Sigmoid colon (tissue), 4 donors: ENCODE data around the gene ORMDL3.

ENCODE experiments used
- EP300 ChIP-seq, 4 donors: sonication (generic); formaldehyde crosslinking; IDR thresholded peaks; one replicate each; pipeline ENCODE4 v1.6.1; 2017; ENCODE audit warnings: antibody characterized with exemption in 4 of 4
- POLR2A ChIP-seq, 2 donors: fragments of 450-650 bp; IDR thresholded peaks; one replicate each; pipeline ENCODE4 v1.6.1; 2016; ENCODE audit warnings: antibody characterized with exemption in 2 of 2, mild to moderate bottlenecking in 2 of 2, moderate library complexity in 2 of 2
- TF ChIP-seq, protein P1 (sequence below), 4 experiments: fragments of 450-650 bp in 3 of 4; fragments of 200-600 bp in 1 of 4; IDR thresholded peaks; one replicate each; pipeline ENCODE4 v1.5.1; 2016 to 2019; ENCODE audit warnings: antibody characterized with exemption in 4 of 4, mild to moderate bottlenecking in 3 of 4, moderate library complexity in 2 of 4

DNA sequence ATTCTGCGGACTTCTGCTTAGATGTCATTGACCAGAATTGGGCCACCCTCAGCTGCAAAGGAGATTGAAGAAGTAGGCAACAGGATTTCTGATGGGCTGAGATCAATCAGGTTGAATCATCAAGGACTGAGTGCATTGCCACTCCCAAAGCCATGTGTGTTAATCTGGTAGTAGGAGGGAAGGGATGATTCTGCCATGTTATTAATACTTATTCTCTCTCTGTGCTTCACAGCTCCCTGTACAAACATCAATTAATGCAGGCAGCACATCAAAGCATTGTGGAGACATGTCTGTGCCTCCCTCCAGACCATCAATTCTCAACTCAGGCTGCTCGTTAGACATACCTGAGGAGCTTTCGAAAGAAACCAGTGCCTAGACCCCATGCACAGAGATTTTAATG lies 11.7 kb upstream of the ORMDL3 start:
- TF ChIP-seq, protein P1, sequence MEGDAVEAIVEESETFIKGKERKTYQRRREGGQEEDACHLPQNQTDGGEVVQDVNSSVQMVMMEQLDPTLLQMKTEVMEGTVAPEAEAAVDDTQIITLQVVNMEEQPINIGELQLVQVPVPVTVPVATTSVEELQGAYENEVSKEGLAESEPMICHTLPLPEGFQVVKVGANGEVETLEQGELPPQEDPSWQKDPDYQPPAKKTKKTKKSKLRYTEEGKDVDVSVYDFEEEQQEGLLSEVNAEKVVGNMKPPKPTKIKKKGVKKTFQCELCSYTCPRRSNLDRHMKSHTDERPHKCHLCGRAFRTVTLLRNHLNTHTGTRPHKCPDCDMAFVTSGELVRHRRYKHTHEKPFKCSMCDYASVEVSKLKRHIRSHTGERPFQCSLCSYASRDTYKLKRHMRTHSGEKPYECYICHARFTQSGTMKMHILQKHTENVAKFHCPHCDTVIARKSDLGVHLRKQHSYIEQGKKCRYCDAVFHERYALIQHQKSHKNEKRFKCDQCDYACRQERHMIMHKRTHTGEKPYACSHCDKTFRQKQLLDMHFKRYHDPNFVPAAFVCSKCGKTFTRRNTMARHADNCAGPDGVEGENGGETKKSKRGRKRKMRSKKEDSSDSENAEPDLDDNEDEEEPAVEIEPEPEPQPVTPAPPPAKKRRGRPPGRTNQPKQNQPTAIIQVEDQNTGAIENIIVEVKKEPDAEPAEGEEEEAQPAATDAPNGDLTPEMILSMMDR (IDR thresholded peaks at IDR 0.05), result no peak
- TF ChIP-seq POLR2A (IDR thresholded peaks at IDR 0.05), result no peak
- no peak for TF ChIP-seq EP300 (IDR thresholded peaks at IDR 0.05)
